B cell (primary cell): ENCODE measurements around the gene CIB1. TPM values are rescaled to one million over a fixed set of nuclear protein-coding genes. Genes with fewer than 3 reads are reported as not detected.

Experiments
- ATAC-seq: fragments of 200-7000 bp; cut with Tn5 transposase; one replicate; pipeline ENCODE4 v1.10.0; 2021; ENCODE audit warnings: low read depth, mild to moderate bottlenecking, moderate number of reproducible peaks, moderate library complexity
- CTCF ChIA-PET: fragments of 350-600 bp; sonication (Branson Sonifier 250); formaldehyde crosslinking; loops from one replicate; lab custom pipeline; 2021; ENCODE audit warnings: antibody characterized with exemption, inconsistent platforms; lab: Charles Lee
- POLR2A ChIA-PET: fragments of 350-600 bp; sonication (Branson Sonifier 250); formaldehyde crosslinking; loops from one replicate; lab custom pipeline; 2021; ENCODE audit warnings: antibody characterized with exemption; lab: Charles Lee
- DNase-seq: peaks from one replicate; pipeline ENCODE4 v3.0.0; 2013
- H2AFZ ChIP-seq: 2 replicates; pipeline ENCODE4 v1.6.1; 2012; ENCODE audit warnings: mild to moderate bottlenecking, low read depth, low read length; ENCODE audit not compliant: insufficient read depth, poor library complexity, severe bottlenecking
- H3K27ac ChIP-seq, 2 donors: 1 replicate in 1 of 2; 2 replicates in 1 of 2; pipeline ENCODE4 v1.5.1; 2012 to 2013; ENCODE audit warnings: low read length in 2 of 2, mild to moderate bottlenecking in 2 of 2, moderate library complexity in 1 of 2
- H3K27me3 ChIP-seq, 4 experiments: fragments of 200-600 bp in 1 of 4; sonication (generic) in 1 of 4; replicated peaks in 1 of 4; 1 replicate in 2 of 4; 2 replicates in 2 of 4; pipeline versions ENCODE4 v1.6.1 to v1.7.0; 2013 to 2016; ENCODE audit warnings: low read length in 3 of 4, mild to moderate bottlenecking in 2 of 4, mixed read lengths in 1 of 4, moderate library complexity in 1 of 4; ENCODE audit not compliant: insufficient read depth in 4 of 4, control insufficient read depth in 3 of 4; ENCODE audit errors: control extremely low read depth in 1 of 4
- H3K36me3 ChIP-seq, 2 experiments: replicated peaks in 1 of 2; 1 replicate in 1 of 2; 2 replicates in 1 of 2; pipeline versions ENCODE4 v1.6.1 to v1.7.1; 2013; ENCODE audit warnings: low read length in 1 of 2; ENCODE audit not compliant: insufficient read depth in 2 of 2, control insufficient read depth in 1 of 2; ENCODE audit errors: control extremely low read depth in 1 of 2, extremely low read depth in 1 of 2
- H3K4me1 ChIP-seq, 2 donors: fragments of 200-600 bp in 1 of 2; sonication (generic) in 1 of 2; 1 replicate in 1 of 2; 2 replicates in 1 of 2; pipeline versions ENCODE4 v1.5.1 to v1.6.1; 2013 to 2017; ENCODE audit warnings: low read length in 2 of 2; ENCODE audit not compliant: control insufficient read depth in 2 of 2, insufficient read depth in 2 of 2
- H3K4me2 ChIP-seq: replicated peaks from 2 replicates; pipeline ENCODE3; 2012; ENCODE audit warnings: mild to moderate bottlenecking, low read depth, low read length; ENCODE audit not compliant: poor library complexity, severe bottlenecking
- H3K4me3 ChIP-seq, 5 experiments: fragments of 200-600 bp in 1 of 5; sonication (generic) in 1 of 5; 1 replicate in 3 of 5; 2 replicates in 2 of 5; pipeline versions ENCODE4 v1.5.1 to v1.7.0; 2011 to 2016; ENCODE audit warnings: low read length in 4 of 5, mild to moderate bottlenecking in 4 of 5, low read depth in 2 of 5, control low read depth in 1 of 5, moderate library complexity in 1 of 5; ENCODE audit not compliant: insufficient read depth in 1 of 5; ENCODE audit errors: control extremely low read depth in 1 of 5, extremely low read depth in 1 of 5
- H3K79me2 ChIP-seq: fragments of 200-600 bp; sonication (generic); one replicate; pipeline ENCODE4 v1.6.0; 2016; ENCODE audit warnings: low read length; ENCODE audit not compliant: control insufficient read depth, insufficient read depth
- H3K9ac ChIP-seq: fragments of 200-600 bp; sonication (generic); 2 replicates; pipeline ENCODE4 v1.6.1; 2017; ENCODE audit warnings: mild to moderate bottlenecking, low read length, moderate library complexity
- H3K9me3 ChIP-seq, 3 donors: one replicate each; pipeline versions ENCODE4 v1.6.1 to v1.7.1; 2013; ENCODE audit warnings: low read length in 2 of 3; ENCODE audit not compliant: control insufficient read depth in 2 of 3, insufficient read depth in 1 of 3; ENCODE audit errors: control extremely low read depth in 1 of 3
- H4K20me1 ChIP-seq: 2 replicates; pipeline ENCODE4 v1.6.0; 2012; ENCODE audit warnings: mild to moderate bottlenecking, low read length; ENCODE audit not compliant: insufficient read depth, control insufficient read depth, poor library complexity, severe bottlenecking
- H3K27ac Mint-ChIP-seq: one replicate; pipeline ENCODE4 v1.8.0; 2021; ENCODE audit warnings: mixed read lengths
- H3K27me3 Mint-ChIP-seq: one replicate; pipeline ENCODE4 v1.8.0; 2021; ENCODE audit warnings: mixed read lengths
- H3K4me1 Mint-ChIP-seq: one replicate; pipeline ENCODE4 v1.8.0; 2021; ENCODE audit warnings: mixed read lengths
- H3K4me3 Mint-ChIP-seq: one replicate; pipeline ENCODE4 v1.8.0; 2021; ENCODE audit warnings: mixed read lengths
- H3K9me3 Mint-ChIP-seq: one replicate; pipeline ENCODE4 v1.8.0; 2022; ENCODE audit warnings: mixed read lengths; ENCODE audit not compliant: insufficient read depth
- EZH2 ChIP-seq: IDR thresholded peaks from 2 replicates; pipeline ENCODE4 v1.6.1; 2012; ENCODE audit warnings: borderline replicate concordance, low read depth, mild to moderate bottlenecking, moderate library complexity, low read length; ENCODE audit not compliant: insufficient read depth, poor library complexity, severe bottlenecking
- WGBS: methylation state at CpG from one replicate; pipeline ENCODE4 v1.1.5; 2013; ENCODE audit warnings: missing lambda C conversion rate; ENCODE audit not compliant: insufficient coverage; 5-methylcytosine and 5-hydroxymethylcytosine counted together
- intact Hi-C: fragments of 100-400 bp; cut with micrococcal nuclease; formaldehyde crosslinking; loops from one replicate; pipeline ENCODE4 v1.10.0; 2022
- polyA plus RNA-seq: library from polyadenylated mRNA; depleted of rRNA; stranded (reverse); fragments of >200 nt; gene quantifications from 2 replicates; pipeline ENCODE4 v1.2.3, GENCODE V29; 2012
- total RNA-seq, 2 donors: library from RNA; stranded (reverse); fragments of 120-200 nt in 1 of 2; gene quantifications; 1 replicate in 1 of 2; 2 replicates in 1 of 2; pipeline versions ENCODE4 v1.2.3 to v1.2.4, GENCODE V29; 2013 to 2022
- TF ChIP-seq, protein P1 (sequence below): fragments of 200-600 bp; IDR thresholded peaks from one replicate; pipeline ENCODE4 v1.8.0; 2022; ENCODE audit warnings: antibody characterized with exemption, mild to moderate bottlenecking

The CIB1 gene
- total and polyA plus RNA-seq, 2 donors (not counting 1 experiment from before 2014, with no cell fraction given) = 153 to 157 TPM

DNA sequence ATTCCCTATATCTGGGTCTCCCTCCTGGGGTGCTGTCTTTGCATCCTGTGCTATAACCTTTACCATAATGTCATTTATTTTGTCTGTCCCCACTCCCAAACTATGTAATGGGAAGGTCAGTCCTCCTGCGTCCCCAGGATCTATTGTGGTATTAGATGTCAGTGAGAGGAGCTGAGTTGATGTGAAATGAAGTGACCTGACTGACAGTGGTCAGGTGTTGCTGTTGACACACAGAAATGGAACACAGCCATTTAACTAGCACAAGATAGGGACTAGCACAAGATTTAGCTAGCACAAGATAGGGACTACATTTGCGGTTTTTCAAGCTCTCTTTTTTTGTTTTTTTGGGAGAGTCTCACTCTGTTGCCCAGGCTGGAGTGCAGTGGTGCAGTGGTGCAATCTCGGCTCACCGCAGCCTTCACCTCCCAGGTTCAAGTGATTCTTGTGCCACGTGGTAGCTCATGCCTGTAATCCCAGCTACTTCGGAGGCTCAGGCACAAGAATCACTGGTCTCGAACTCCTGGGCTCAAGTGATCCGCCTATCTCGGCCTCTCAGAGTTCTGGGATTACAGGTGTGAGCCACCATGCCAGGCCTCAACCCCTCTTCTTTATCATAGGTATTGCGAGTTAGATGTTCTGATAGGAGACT, 36.9 kb upstream of the CIB1 start:
- TF ChIP-seq EZH2 = no peak
- TF ChIP-seq, protein P1, sequence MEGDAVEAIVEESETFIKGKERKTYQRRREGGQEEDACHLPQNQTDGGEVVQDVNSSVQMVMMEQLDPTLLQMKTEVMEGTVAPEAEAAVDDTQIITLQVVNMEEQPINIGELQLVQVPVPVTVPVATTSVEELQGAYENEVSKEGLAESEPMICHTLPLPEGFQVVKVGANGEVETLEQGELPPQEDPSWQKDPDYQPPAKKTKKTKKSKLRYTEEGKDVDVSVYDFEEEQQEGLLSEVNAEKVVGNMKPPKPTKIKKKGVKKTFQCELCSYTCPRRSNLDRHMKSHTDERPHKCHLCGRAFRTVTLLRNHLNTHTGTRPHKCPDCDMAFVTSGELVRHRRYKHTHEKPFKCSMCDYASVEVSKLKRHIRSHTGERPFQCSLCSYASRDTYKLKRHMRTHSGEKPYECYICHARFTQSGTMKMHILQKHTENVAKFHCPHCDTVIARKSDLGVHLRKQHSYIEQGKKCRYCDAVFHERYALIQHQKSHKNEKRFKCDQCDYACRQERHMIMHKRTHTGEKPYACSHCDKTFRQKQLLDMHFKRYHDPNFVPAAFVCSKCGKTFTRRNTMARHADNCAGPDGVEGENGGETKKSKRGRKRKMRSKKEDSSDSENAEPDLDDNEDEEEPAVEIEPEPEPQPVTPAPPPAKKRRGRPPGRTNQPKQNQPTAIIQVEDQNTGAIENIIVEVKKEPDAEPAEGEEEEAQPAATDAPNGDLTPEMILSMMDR = no peak
- Histone ChIP-seq H4K20me1 (peaks cover 57% of the 10 kb centered on the region), H3K27me3 (no peaks in the 10 kb centered on the region), H3K9ac (no peak overlapping the region), H3K36me3 (peaks cover 0 to 52% of the 10 kb centered on the region in 2 experiments), H3K27ac (no peak overlapping the region), H3K79me2 (peaks cover 75% of the 10 kb centered on the region), H3K4me1 (peaks cover 22% of the 10 kb centered on the region in 2 donors), H3K9me3 (no peaks in the 10 kb centered on the region), H2AFZ (no peak overlapping the region), H3K4me3 (no peak overlapping the region), H3K4me2 (no peak overlapping the region)
- ChIA-PET CTCF (interaction anchor here (0.9 to 2.2 kb wide), 2 partner anchors 16 to 23 kb away, joined by 4 to 8 read pairs; no protein-coding TSS in a partner anchor), POLR2A (no interaction called here)
- Mint-ChIP-seq H3K4me1 (peaks cover 47% of the 10 kb centered on the region), H3K4me3 (no peak overlapping the region), H3K9me3 (no peaks in the 10 kb centered on the region), H3K27ac (no peak overlapping the region), H3K27me3 (no peaks in the 10 kb centered on the region)
- intact Hi-C loops = no loop called here
- DNase-seq (no peak), ATAC-seq (no peak)
- WGBS = 97% methylated on average over 9 of the region's 10 CpGs

DNA sequence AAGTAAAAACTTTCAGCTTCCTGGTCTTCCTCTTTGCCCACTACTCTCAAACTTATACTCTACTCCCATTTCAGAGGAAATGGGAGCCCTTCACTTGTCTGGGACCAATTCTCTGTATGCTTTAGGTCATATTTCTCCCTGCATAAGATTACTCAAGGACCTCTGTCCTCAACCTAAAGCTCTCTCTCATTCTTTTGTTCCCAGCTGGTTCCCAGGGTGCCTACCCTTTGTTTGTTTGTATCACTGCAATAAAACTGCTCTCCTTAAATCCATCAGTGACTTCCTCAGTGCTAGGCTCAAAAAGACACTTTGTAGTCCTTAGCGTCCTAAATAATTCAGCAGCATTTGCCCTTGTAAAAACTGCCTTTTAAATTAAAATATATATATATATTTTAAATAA, 34.7 kb upstream of the CIB1 start:
- no peaks in the 10 kb centered on the region for H3K27me3 Mint-ChIP-seq
- intact Hi-C loops = no loop called here
- H3K27ac Mint-ChIP-seq = no peak overlapping the region

More for the DNA sequence above, 34.7 kb upstream of the CIB1 start:
- ChIA-PET POLR2A (no interaction called here), CTCF (interaction anchor here (1.2 to 1.6 kb wide), 2 partner anchors 35 to 124 kb away, joined by 3 to 4 read pairs; partner anchors contain the start of genes CIB1 and GDPGP1)
- H3K9me3 Mint-ChIP-seq = no peaks in the 10 kb centered on the region
- no peak overlapping the region for H2AFZ ChIP-seq
- peaks cover 57% of the 10 kb centered on the region for H4K20me1 ChIP-seq
- H3K27me3 ChIP-seq = no peaks in the 10 kb centered on the region
- H3K9me3 ChIP-seq = no peaks in the 10 kb centered on the region
- peak overlapping the region; percentile 56 for H3K4me3 Mint-ChIP-seq
- DNase-seq (no peak), ATAC-seq (no peak)
- peaks cover 36 to 38% of the 10 kb centered on the region in 2 donors for H3K4me1 ChIP-seq
- no peak overlapping the region for H3K9ac ChIP-seq
- no CpG with 5 or more reads among the region's 1 CpG for WGBS
- peaks cover 71% of the 10 kb centered on the region for H3K79me2 ChIP-seq
- H3K27ac ChIP-seq = no peak overlapping the region
- H3K4me3 ChIP-seq = no peak overlapping the region
- TF ChIP-seq, protein P1 = no peak
- no peak for TF ChIP-seq EZH2
- H3K4me2 ChIP-seq = peak overlapping the region; percentile 26
- peaks cover 64% of the 10 kb centered on the region for H3K4me1 Mint-ChIP-seq
- H3K36me3 ChIP-seq = peaks cover 0 to 52% of the 10 kb centered on the region in 2 experiments
